Activated T-cell treated with anti-CD3 and anti-CD28 coated beads, Interleukin-2, amount 50 U/mL, for 24 hours (primary cell): ENCODE measurements around the gene KCNJ12.
"Not testable (repeated sequence)": the region's sequence is repeated elsewhere in the genome, so short reads cannot be mapped to it uniquely, and the experiment has no call there.

Source experiments
- DNase-seq: peaks from one replicate; pipeline ENCODE4 v3.0.0-alpha.2; 2020
- H3K27ac Mint-ChIP-seq: 2 replicates; pipeline ENCODE4 v1.8.0; 2020; ENCODE audit warnings: mild to moderate bottlenecking, mixed read lengths
- H3K27me3 Mint-ChIP-seq: 2 replicates; pipeline ENCODE4 v1.8.0; 2020; ENCODE audit warnings: mixed read lengths
- H3K36me3 Mint-ChIP-seq: 2 replicates; pipeline ENCODE4 v1.8.0; 2020; ENCODE audit warnings: low read depth, mixed read lengths
- H3K4me1 Mint-ChIP-seq: 2 replicates; pipeline ENCODE4 v1.8.0; 2020; ENCODE audit warnings: low read depth, mixed read lengths
- H3K4me3 Mint-ChIP-seq: 2 replicates; pipeline ENCODE4 v1.8.0; 2020; ENCODE audit warnings: mild to moderate bottlenecking, moderate library complexity, mixed read lengths
- H3K9me3 Mint-ChIP-seq: 2 replicates; pipeline ENCODE4 v1.8.0; 2020; ENCODE audit warnings: mixed read lengths

The KCNJ12 gene

GRCh38 chr17:21436883-21437836 lies 61.0 kb downstream of the KCNJ12 start:
- not testable (repeated sequence) for H3K27me3 Mint-ChIP-seq, H3K4me3 Mint-ChIP-seq, H3K36me3 Mint-ChIP-seq, DNase-seq, H3K9me3 Mint-ChIP-seq, H3K27ac Mint-ChIP-seq, H3K4me1 Mint-ChIP-seq

- H3K4me1 Mint-ChIP-seq, H3K9me3 Mint-ChIP-seq, DNase-seq, H3K4me3 Mint-ChIP-seq, H3K36me3 Mint-ChIP-seq, H3K27me3 Mint-ChIP-seq, H3K27ac Mint-ChIP-seq: not testable (repeated sequence)
Measured at GRCh38 chr17:21438316-21439014, 62.3 kb downstream of the KCNJ12 start.

GRCh38 chr17:21439015-21439336 lies 62.8 kb downstream of the KCNJ12 start:
- not testable (repeated sequence) for DNase-seq, H3K9me3 Mint-ChIP-seq, H3K27ac Mint-ChIP-seq, H3K27me3 Mint-ChIP-seq, H3K36me3 Mint-ChIP-seq, H3K4me3 Mint-ChIP-seq, H3K4me1 Mint-ChIP-seq

GRCh38 chr17:21445091-21445650 lies 69.0 kb downstream of the KCNJ12 start:
- Mint-ChIP-seq H3K4me3 (no peak overlapping the region), H3K36me3 (no peaks in the 10 kb centered on the region), H3K4me1 (no peaks in the 10 kb centered on the region), H3K27me3 (peaks cover 17% of the 10 kb centered on the region), H3K9me3 (no peaks in the 10 kb centered on the region), H3K27ac (no peak overlapping the region)
- DNase-seq = no peak

- not testable (repeated sequence) for H3K9me3 Mint-ChIP-seq, H3K36me3 Mint-ChIP-seq, DNase-seq, H3K4me3 Mint-ChIP-seq, H3K27ac Mint-ChIP-seq, H3K4me1 Mint-ChIP-seq
- H3K27me3 Mint-ChIP-seq = peaks cover 25% of the 10 kb centered on the region
Measured at GRCh38 chr17:21447552-21447951, 71.4 kb downstream of the KCNJ12 start.

- not testable (repeated sequence) for H3K4me3 Mint-ChIP-seq, H3K27ac Mint-ChIP-seq, H3K9me3 Mint-ChIP-seq, DNase-seq, H3K4me1 Mint-ChIP-seq, H3K36me3 Mint-ChIP-seq
- peaks cover 35% of the 10 kb centered on the region for H3K27me3 Mint-ChIP-seq
Measured at GRCh38 chr17:21449891-21450290, 73.7 kb downstream of the KCNJ12 start.

- no peaks in the 10 kb centered on the region for H3K36me3 Mint-ChIP-seq
- H3K27ac Mint-ChIP-seq = no peak overlapping the region
- peaks cover 25% of the 10 kb centered on the region for H3K4me1 Mint-ChIP-seq
- no peaks in the 10 kb centered on the region for H3K9me3 Mint-ChIP-seq
- H3K27me3 Mint-ChIP-seq = peaks cover 39% of the 10 kb centered on the region
- no peak for DNase-seq
- H3K4me3 Mint-ChIP-seq = no peak overlapping the region
Measured at GRCh38 chr17:21451975-21452374, 75.8 kb downstream of the KCNJ12 start.

GRCh38 chr17:21452377-21453143 lies 76.4 kb downstream of the KCNJ12 start:
- Mint-ChIP-seq H3K27ac (no peak overlapping the region), H3K27me3 (peaks cover 37% of the 10 kb centered on the region), H3K9me3 (no peaks in the 10 kb centered on the region), H3K4me3 (peak overlapping the region; percentile 50), H3K4me1 (peaks cover 30% of the 10 kb centered on the region), H3K36me3 (no peaks in the 10 kb centered on the region)
- DNase-seq = peak; percentile 63

GRCh38 chr17:21453144-21453898 lies 77.2 kb downstream of the KCNJ12 start:
- no peaks in the 10 kb centered on the region for H3K36me3 Mint-ChIP-seq
- no peak overlapping the region for H3K4me3 Mint-ChIP-seq
- no peak for DNase-seq

GRCh38 chr17:21454006-21454405 lies 77.8 kb downstream of the KCNJ12 start:
- Mint-ChIP-seq H3K4me1 (peaks cover 30% of the 10 kb centered on the region), H3K27me3 (peaks cover 33% of the 10 kb centered on the region)
- H3K9me3 Mint-ChIP-seq, H3K36me3 Mint-ChIP-seq, DNase-seq, H3K4me3 Mint-ChIP-seq, H3K27ac Mint-ChIP-seq: not testable (repeated sequence)

More at GRCh38 chr17:21453144-21453898, 77.2 kb downstream of the KCNJ12 start:
- Mint-ChIP-seq H3K27ac (no peak overlapping the region), H3K4me1 (peaks cover 30% of the 10 kb centered on the region), H3K27me3 (peaks cover 35% of the 10 kb centered on the region), H3K9me3 (no peaks in the 10 kb centered on the region)

- Mint-ChIP-seq H3K27ac (no peak overlapping the region), H3K36me3 (no peaks in the 10 kb centered on the region), H3K4me3 (no peak overlapping the region), H3K27me3 (peaks cover 28% of the 10 kb centered on the region), H3K4me1 (peaks cover 30% of the 10 kb centered on the region), H3K9me3 (no peaks in the 10 kb centered on the region)
- DNase-seq = no peak
Measured at GRCh38 chr17:21454441-21454840, 78.3 kb downstream of the KCNJ12 start.

- H3K4me3 Mint-ChIP-seq = no peak overlapping the region
- peaks cover 30% of the 10 kb centered on the region for H3K4me1 Mint-ChIP-seq
- H3K9me3 Mint-ChIP-seq = no peaks in the 10 kb centered on the region
- DNase-seq = no peak
- H3K27me3 Mint-ChIP-seq = peaks cover 21% of the 10 kb centered on the region
- no peak overlapping the region for H3K27ac Mint-ChIP-seq
- no peaks in the 10 kb centered on the region for H3K36me3 Mint-ChIP-seq
Measured at GRCh38 chr17:21455761-21456160, 79.6 kb downstream of the KCNJ12 start.

GRCh38 chr17:21456449-21456848 lies 80.3 kb downstream of the KCNJ12 start:
- Mint-ChIP-seq H3K27me3 (peaks cover 18% of the 10 kb centered on the region), H3K4me1 (peaks cover 30% of the 10 kb centered on the region)
- not testable (repeated sequence) for H3K36me3 Mint-ChIP-seq, H3K4me3 Mint-ChIP-seq, H3K27ac Mint-ChIP-seq, H3K9me3 Mint-ChIP-seq, DNase-seq
